Measurements from ENCODE around the gene ABCA13. TPM values are rescaled to one million over a fixed set of nuclear protein-coding genes. Genes with fewer than 3 reads are reported as not detected.

ABCA13 gene
- total RNA-seq, 4 donors from 2014 or later, result 0.19 to 0.33 TPM; not detected in 2

DNA sequence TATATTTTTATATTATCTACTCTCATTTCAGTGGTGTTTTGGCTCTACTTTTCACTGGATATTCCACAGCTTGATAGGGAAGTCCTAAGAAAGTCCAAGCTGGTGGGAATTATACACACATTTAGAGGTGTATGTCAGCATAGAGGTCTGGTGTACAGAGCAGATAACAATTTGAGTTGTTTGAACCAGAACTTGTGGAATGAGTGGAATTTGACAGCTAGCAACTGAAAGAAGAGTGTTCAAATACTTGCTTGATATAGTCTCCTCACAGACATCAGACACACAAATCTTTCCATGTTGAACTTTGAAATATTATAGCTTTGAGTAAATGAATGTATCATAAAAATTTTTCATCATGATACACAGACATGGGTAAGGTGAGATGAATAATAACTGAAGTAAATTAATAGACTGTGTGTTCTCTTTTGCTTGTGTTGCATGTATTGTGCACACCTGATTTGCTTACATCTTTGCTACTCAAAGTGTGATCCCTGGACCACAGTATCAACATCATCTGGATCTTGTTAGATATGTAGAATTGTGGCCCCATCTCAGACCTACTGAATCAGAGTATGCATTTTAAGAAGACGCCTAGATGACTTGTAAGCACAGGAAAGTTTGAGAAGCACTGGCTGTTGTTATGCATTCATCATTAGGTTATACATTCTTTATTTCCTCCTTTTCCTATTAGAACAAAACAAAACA lies 91.5 kb downstream of the ABCA13 start:
- TF ChIP-seq, protein P1, sequence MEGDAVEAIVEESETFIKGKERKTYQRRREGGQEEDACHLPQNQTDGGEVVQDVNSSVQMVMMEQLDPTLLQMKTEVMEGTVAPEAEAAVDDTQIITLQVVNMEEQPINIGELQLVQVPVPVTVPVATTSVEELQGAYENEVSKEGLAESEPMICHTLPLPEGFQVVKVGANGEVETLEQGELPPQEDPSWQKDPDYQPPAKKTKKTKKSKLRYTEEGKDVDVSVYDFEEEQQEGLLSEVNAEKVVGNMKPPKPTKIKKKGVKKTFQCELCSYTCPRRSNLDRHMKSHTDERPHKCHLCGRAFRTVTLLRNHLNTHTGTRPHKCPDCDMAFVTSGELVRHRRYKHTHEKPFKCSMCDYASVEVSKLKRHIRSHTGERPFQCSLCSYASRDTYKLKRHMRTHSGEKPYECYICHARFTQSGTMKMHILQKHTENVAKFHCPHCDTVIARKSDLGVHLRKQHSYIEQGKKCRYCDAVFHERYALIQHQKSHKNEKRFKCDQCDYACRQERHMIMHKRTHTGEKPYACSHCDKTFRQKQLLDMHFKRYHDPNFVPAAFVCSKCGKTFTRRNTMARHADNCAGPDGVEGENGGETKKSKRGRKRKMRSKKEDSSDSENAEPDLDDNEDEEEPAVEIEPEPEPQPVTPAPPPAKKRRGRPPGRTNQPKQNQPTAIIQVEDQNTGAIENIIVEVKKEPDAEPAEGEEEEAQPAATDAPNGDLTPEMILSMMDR (IDR thresholded peaks at IDR 0.05; ENCODE audit: low read depth), result no peak

DNA sequence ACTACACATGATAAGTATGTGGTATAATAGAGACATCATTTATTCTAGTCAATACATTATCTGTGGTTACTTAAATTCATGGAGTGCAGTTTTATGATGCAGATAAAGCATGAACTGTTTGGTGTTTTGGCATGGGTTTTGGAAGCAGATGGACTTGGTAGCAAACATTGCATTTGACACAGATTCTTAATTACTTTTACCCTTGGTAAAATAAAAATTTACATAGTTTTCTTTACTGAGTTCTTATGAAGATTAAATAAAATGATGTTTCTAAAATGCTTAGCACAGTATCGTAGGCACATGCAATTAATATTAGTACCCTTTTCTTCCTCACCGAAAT lies 92.0 kb downstream of the ABCA13 start:
- TF ChIP-seq, protein P1 (IDR thresholded peaks at IDR 0.05; ENCODE audit: low read depth), result no peak

DNA sequence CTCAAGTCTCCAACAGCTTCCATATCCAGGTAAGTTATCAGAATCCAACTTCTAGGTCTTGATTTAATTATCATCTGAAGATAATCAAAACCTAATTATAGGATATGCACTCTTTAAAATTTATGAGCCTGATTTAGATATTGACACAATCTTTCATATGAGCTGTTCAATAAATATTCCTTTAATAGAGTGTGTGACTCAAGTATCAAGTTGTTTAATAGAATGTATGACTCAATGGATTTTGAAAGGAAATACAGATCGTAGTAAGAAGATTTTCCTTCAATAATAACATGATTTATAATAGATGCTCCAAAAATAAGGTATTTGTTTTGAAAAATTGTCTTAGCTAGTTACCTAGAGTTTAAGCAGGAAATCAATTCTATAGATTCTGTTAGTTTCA lies 97.8 kb downstream of the ABCA13 start:
- TF ChIP-seq, protein P1 (IDR thresholded peaks at IDR 0.05; ENCODE audit: low read depth), result no peak

DNA sequence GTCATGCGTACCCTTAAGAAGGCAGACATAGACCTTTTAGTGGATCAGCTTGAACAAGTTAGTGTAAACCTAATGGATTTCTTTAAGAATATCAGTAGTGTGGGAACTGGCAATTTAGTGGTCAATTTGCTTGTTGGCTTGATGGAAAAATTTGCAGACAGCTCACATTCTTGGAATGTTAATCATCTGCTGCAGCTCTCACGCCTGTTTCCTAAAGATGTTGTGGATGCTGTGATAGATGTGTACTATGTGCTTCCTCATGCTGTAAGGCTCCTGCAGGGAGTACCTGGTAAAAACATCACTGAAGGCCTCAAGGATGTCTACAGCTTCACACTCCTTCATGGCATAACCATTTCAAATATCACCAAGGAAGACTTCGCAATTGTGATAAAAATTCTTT lies 103.4 kb downstream of the ABCA13 start:
- TF ChIP-seq, protein P1 (IDR thresholded peaks at IDR 0.05; ENCODE audit: low read depth), result no peak

DNA sequence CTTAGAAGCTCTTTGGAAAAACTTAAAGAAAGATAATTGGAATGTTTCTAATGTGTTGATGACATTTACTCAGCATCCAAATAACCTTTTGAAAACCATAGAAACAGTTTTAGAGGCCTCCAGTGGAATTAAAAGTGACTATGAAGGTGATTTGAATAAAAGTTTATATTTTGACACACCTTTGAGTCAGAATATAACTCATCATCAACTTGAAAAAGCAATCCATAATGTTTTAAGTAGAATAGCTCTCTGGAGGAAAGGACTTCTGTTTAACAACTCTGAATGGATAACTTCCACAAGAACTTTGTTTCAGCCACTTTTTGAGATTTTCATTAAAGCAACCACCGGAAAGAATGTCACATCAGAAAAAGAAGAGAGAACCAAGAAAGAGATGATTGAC lies 108.2 kb downstream of the ABCA13 start:
- TF ChIP-seq, protein P1 (IDR thresholded peaks at IDR 0.05; ENCODE audit: low read depth), result no peak

DNA sequence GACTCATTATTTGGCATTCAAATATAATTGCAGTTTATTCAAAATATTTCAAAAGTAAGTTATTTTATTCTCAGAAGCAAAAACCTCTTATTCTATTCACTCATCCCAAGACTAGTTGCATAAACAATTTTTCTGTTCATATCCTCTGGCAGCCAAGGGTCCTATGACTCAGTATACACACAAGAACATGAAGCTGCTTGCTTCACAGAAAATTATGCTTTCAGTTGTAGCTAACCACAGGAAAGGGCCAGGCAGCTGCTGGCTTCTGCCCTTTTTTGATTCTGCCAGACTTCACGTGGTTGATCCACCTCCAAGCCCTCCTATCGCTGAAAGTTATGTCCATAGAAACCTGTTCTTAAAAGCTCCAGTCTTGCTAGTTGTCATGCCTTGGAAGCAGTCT lies 108.8 kb downstream of the ABCA13 start:
- TF ChIP-seq, protein P1 (IDR thresholded peaks at IDR 0.05; ENCODE audit: low read depth), result no peak

DNA sequence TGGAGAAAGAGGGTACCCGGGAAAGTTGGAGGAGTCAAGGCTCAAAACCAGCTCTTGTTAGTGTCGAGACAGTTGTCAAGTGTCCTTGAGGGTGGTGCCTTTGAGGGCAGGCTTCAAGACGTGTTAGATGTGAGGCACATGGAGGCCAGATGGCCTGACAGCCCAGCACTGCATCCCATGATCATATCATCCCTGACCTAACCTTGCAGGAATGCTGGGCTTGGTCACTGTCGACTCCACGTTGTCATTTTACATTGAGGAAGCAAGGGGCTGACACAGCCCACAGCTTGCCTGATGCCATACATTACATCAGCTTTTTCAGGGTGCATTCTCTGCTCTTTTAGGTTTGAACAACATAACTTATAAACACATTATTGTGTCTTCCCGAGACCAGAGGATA lies 114.1 kb downstream of the ABCA13 start:
- TF ChIP-seq, protein P1 (IDR thresholded peaks at IDR 0.05; ENCODE audit: low read depth), result no peak
